Measurements from ENCODE around the gene ITGAE. TPM values are rescaled to one million over a fixed set of nuclear protein-coding genes. Genes with fewer than 3 reads are reported as not detected.
A peak's percentile ranks its signal among the peaks of the same experiment; 100 is the strongest.
"Not testable (repeated sequence)": the region's sequence is repeated elsewhere in the genome, so short reads cannot be mapped to it uniquely, and the experiment has no call there.

The ITGAE gene
- total and polyA plus RNA-seq, 5 donors from 2014 or later: 14.2 to 46.4 (median 36.9) TPM

- Histone ChIP-seq H3K9me3 (ENCODE audit: control insufficient read depth in 2 of 2, low read length in 2 of 2) (no peaks in the 10 kb centered on the region), H3K27me3 (ENCODE audit: control insufficient read depth, insufficient read depth, low read length) (no peaks in the 10 kb centered on the region), H3K36me3 (ENCODE audit: control insufficient read depth, insufficient read depth, low read length) (no peaks in the 10 kb centered on the region), H3K27ac (ENCODE audit: insufficient read depth, low read length, poor library complexity, severe bottlenecking) (no peak overlapping the region), H3K4me3 (ENCODE audit: low read depth, low read length) (no peak overlapping the region), H3K4me1 (ENCODE audit: control insufficient read depth, insufficient read depth, low read length, poor library complexity, severe bottlenecking) (peaks cover 18% of the 10 kb centered on the region)
- no peak for ATAC-seq (ENCODE audit: low read depth in 2 of 2)
- peaks cover 0 to 30% (median 16%) of the 10 kb centered on the region in 4 donors for H3K4me1 Mint-ChIP-seq
- H3K27ac Mint-ChIP-seq: no peak overlapping the region
- H3K36me3 Mint-ChIP-seq: no peaks in the 10 kb centered on the region
- no peak for DNase-seq
- peaks cover 0 to 2% (median 0%) of the 10 kb centered on the region in 7 donors for H3K9me3 Mint-ChIP-seq
- no peak overlapping the region for H3K4me3 Mint-ChIP-seq
- H3K27me3 Mint-ChIP-seq: peaks cover 4% of the 10 kb centered on the region
These were observed 57.0 kb downstream of the ITGAE start for GRCh38 chr17:3744014-3744413.

GRCh38 chr17:3740611-3741073, 60.3 kb downstream of the ITGAE start:
- peak overlapping the region; percentile 19 for H3K4me3 ChIP-seq (ENCODE audit: low read depth, low read length)
- DNase-seq (peak in 2 of 3 donors; percentile 41 to 76), ATAC-seq (ENCODE audit: low read depth in 2 of 2) (peak in 1 of 2 donors; percentile 41)
- peaks cover 0 to 2% (median 0%) of the 10 kb centered on the region in 7 donors for H3K9me3 Mint-ChIP-seq
- no peaks in the 10 kb centered on the region for H3K36me3 ChIP-seq (ENCODE audit: control insufficient read depth, insufficient read depth, low read length)
- H3K27ac Mint-ChIP-seq: peak overlapping the region; percentile 79 to 94 (median 88)
- H3K36me3 Mint-ChIP-seq: no peaks in the 10 kb centered on the region
- peak overlapping the region; percentile 33 for H3K27ac ChIP-seq (ENCODE audit: insufficient read depth, low read length, poor library complexity, severe bottlenecking)
- H3K4me1 ChIP-seq (ENCODE audit: control insufficient read depth, insufficient read depth, low read length, poor library complexity, severe bottlenecking): peaks cover 31% of the 10 kb centered on the region
- H3K9me3 ChIP-seq (ENCODE audit: control insufficient read depth in 2 of 2, low read length in 2 of 2): no peaks in the 10 kb centered on the region
- peak overlapping the region in 3 of 4 donors; percentile 28 to 79 (median 72) for H3K4me3 Mint-ChIP-seq
- peaks cover 6 to 45% (median 30%) of the 10 kb centered on the region in 4 donors for H3K4me1 Mint-ChIP-seq
- H3K27me3 ChIP-seq (ENCODE audit: control insufficient read depth, insufficient read depth, low read length): no peaks in the 10 kb centered on the region
- H3K27me3 Mint-ChIP-seq: peaks cover 4% of the 10 kb centered on the region

- no peak overlapping the region for H3K27ac ChIP-seq (ENCODE audit: insufficient read depth, low read length, poor library complexity, severe bottlenecking)
- H3K36me3 ChIP-seq (ENCODE audit: control insufficient read depth, insufficient read depth, low read length): no peaks in the 10 kb centered on the region
- Mint-ChIP-seq H3K4me3 (peak overlapping the region; percentile 50 to 76 (median 54)), H3K27ac (peak overlapping the region; percentile 83 to 92 (median 88)), H3K27me3 (peaks cover 4% of the 10 kb centered on the region), H3K9me3 (peaks cover 0 to 2% (median 0%) of the 10 kb centered on the region in 7 donors), H3K4me1 (peaks cover 6 to 45% (median 30%) of the 10 kb centered on the region in 4 donors), H3K36me3 (no peaks in the 10 kb centered on the region)
- H3K27me3 ChIP-seq (ENCODE audit: control insufficient read depth, insufficient read depth, low read length): no peaks in the 10 kb centered on the region
- H3K4me1 ChIP-seq (ENCODE audit: control insufficient read depth, insufficient read depth, low read length, poor library complexity, severe bottlenecking): peaks cover 31% of the 10 kb centered on the region
- H3K9me3 ChIP-seq (ENCODE audit: control insufficient read depth in 2 of 2, low read length in 2 of 2): no peaks in the 10 kb centered on the region
- no peak for ATAC-seq (ENCODE audit: low read depth in 2 of 2)
- DNase-seq: no peak
- H3K4me3 ChIP-seq (ENCODE audit: low read depth, low read length): no peak overlapping the region
These were observed 61.4 kb downstream of the ITGAE start for GRCh38 chr17:3739422-3740124.

- Mint-ChIP-seq H3K27ac (peak overlapping the region; percentile 83 to 92 (median 88)), H3K4me1 (peaks cover 6 to 45% (median 30%) of the 10 kb centered on the region in 4 donors), H3K4me3 (peak overlapping the region in 3 of 4 donors; percentile 52 to 76 (median 68)), H3K27me3 (peaks cover 4% of the 10 kb centered on the region), H3K36me3 (no peaks in the 10 kb centered on the region), H3K9me3 (peaks cover 0 to 2% (median 0%) of the 10 kb centered on the region in 7 donors)
- DNase-seq (peak; percentile 30 to 86 (median 54)), ATAC-seq (ENCODE audit: low read depth in 2 of 2) (peak; percentile 82 to 85)
- H3K4me3 ChIP-seq (ENCODE audit: low read depth, low read length): no peak overlapping the region
- H3K27ac ChIP-seq (ENCODE audit: insufficient read depth, low read length, poor library complexity, severe bottlenecking): peak overlapping the region; percentile 50
- H3K9me3 ChIP-seq (ENCODE audit: control insufficient read depth in 2 of 2, low read length in 2 of 2): no peaks in the 10 kb centered on the region
- H3K36me3 ChIP-seq (ENCODE audit: control insufficient read depth, insufficient read depth, low read length): no peaks in the 10 kb centered on the region
- no peaks in the 10 kb centered on the region for H3K27me3 ChIP-seq (ENCODE audit: control insufficient read depth, insufficient read depth, low read length)
- H3K4me1 ChIP-seq (ENCODE audit: control insufficient read depth, insufficient read depth, low read length, poor library complexity, severe bottlenecking): peaks cover 31% of the 10 kb centered on the region
These were observed 62.3 kb downstream of the ITGAE start for GRCh38 chr17:3738562-3739295.

- no peak overlapping the region for H3K27ac Mint-ChIP-seq
- peaks cover 6 to 33% (median 22%) of the 10 kb centered on the region in 4 donors for H3K4me1 Mint-ChIP-seq
- no peaks in the 10 kb centered on the region for H3K9me3 ChIP-seq (ENCODE audit: control insufficient read depth in 2 of 2, low read length in 2 of 2)
- H3K27me3 ChIP-seq (ENCODE audit: control insufficient read depth, insufficient read depth, low read length): no peaks in the 10 kb centered on the region
- peaks cover 0 to 2% (median 0%) of the 10 kb centered on the region in 7 donors for H3K9me3 Mint-ChIP-seq
- no peaks in the 10 kb centered on the region for H3K36me3 Mint-ChIP-seq
- DNase-seq (no peak), ATAC-seq (ENCODE audit: low read depth in 2 of 2) (no peak)
- H3K4me3 Mint-ChIP-seq: no peak overlapping the region
- no peak overlapping the region for H3K4me3 ChIP-seq (ENCODE audit: low read depth, low read length)
- H3K4me1 ChIP-seq (ENCODE audit: control insufficient read depth, insufficient read depth, low read length, poor library complexity, severe bottlenecking): peaks cover 20% of the 10 kb centered on the region
- no peak overlapping the region for H3K27ac ChIP-seq (ENCODE audit: insufficient read depth, low read length, poor library complexity, severe bottlenecking)
- H3K36me3 ChIP-seq (ENCODE audit: control insufficient read depth, insufficient read depth, low read length): no peaks in the 10 kb centered on the region
- no peaks in the 10 kb centered on the region for H3K27me3 Mint-ChIP-seq
These were observed 65.5 kb downstream of the ITGAE start for GRCh38 chr17:3735515-3735914.

GRCh38 chr17:3734911-3735276, 66.1 kb downstream of the ITGAE start:
- not testable (repeated sequence) for H3K27me3 Mint-ChIP-seq, H3K4me3 Mint-ChIP-seq

GRCh38 chr17:3732210-3732621, 68.8 kb downstream of the ITGAE start:
- no peaks in the 10 kb centered on the region for H3K9me3 Mint-ChIP-seq
- H3K27ac ChIP-seq (ENCODE audit: insufficient read depth, low read length, poor library complexity, severe bottlenecking): no peak overlapping the region
- no peaks in the 10 kb centered on the region for H3K27me3 ChIP-seq (ENCODE audit: control insufficient read depth, insufficient read depth, low read length)
- H3K27me3 Mint-ChIP-seq: no peaks in the 10 kb centered on the region
- no peak overlapping the region for H3K4me3 ChIP-seq (ENCODE audit: low read depth, low read length)
- H3K4me3 Mint-ChIP-seq: no peak overlapping the region
- H3K9me3 ChIP-seq (ENCODE audit: control insufficient read depth in 2 of 2, low read length in 2 of 2): no peaks in the 10 kb centered on the region
- peaks cover 0 to 3% (median under 1%) of the 10 kb centered on the region in 4 donors for H3K4me1 Mint-ChIP-seq
- no peak for ATAC-seq (ENCODE audit: low read depth in 2 of 2)
- H3K36me3 Mint-ChIP-seq: no peaks in the 10 kb centered on the region
- no peak for DNase-seq
- H3K4me1 ChIP-seq (ENCODE audit: control insufficient read depth, insufficient read depth, low read length, poor library complexity, severe bottlenecking): no peaks in the 10 kb centered on the region
- no peaks in the 10 kb centered on the region for H3K36me3 ChIP-seq (ENCODE audit: control insufficient read depth, insufficient read depth, low read length)
- no peak overlapping the region for H3K27ac Mint-ChIP-seq

More at GRCh38 chr17:3734911-3735276, 66.1 kb downstream of the ITGAE start:
- H3K4me1 ChIP-seq (ENCODE audit: control insufficient read depth, insufficient read depth, low read length, poor library complexity, severe bottlenecking): peaks cover 20% of the 10 kb centered on the region
- H3K4me3 ChIP-seq (ENCODE audit: low read depth, low read length); DNase-seq; H3K27ac Mint-ChIP-seq; ATAC-seq (ENCODE audit: low read depth in 2 of 2); H3K27me3 ChIP-seq (ENCODE audit: control insufficient read depth, insufficient read depth, low read length); H3K36me3 ChIP-seq (ENCODE audit: control insufficient read depth, insufficient read depth, low read length); H3K36me3 Mint-ChIP-seq; H3K9me3 ChIP-seq (ENCODE audit: control insufficient read depth in 2 of 2, low read length in 2 of 2); H3K27ac ChIP-seq (ENCODE audit: insufficient read depth, low read length, poor library complexity, severe bottlenecking); H3K9me3 Mint-ChIP-seq: not testable (repeated sequence)
- peaks cover 6 to 29% (median 19%) of the 10 kb centered on the region in 4 donors for H3K4me1 Mint-ChIP-seq
